Subcutaneous adipose tissue (tissue), 4 donors: ENCODE measurements around the gene COA8. TPM values are rescaled to one million over a fixed set of nuclear protein-coding genes. Genes with fewer than 3 reads are reported as not detected.

ENCODE experiments used
- total RNA-seq, 4 donors: library from RNA; depleted of rRNA; stranded (reverse); fragments of >200 nt; gene quantifications; one replicate each; pipeline ENCODE4 v1.1.0, GENCODE V29; 2016
- TF ChIP-seq, protein P1 (sequence below): fragments of 450-650 bp; IDR thresholded peaks from one replicate; pipeline ENCODE4 v1.5.1; 2016; ENCODE audit warnings: low read depth, mild to moderate bottlenecking, control low read depth, antibody characterized with exemption, moderate library complexity

Gene COA8
- total RNA-seq, 4 donors from 2014 or later: 35.1 to 59.9 (median 49.2) TPM

DNA sequence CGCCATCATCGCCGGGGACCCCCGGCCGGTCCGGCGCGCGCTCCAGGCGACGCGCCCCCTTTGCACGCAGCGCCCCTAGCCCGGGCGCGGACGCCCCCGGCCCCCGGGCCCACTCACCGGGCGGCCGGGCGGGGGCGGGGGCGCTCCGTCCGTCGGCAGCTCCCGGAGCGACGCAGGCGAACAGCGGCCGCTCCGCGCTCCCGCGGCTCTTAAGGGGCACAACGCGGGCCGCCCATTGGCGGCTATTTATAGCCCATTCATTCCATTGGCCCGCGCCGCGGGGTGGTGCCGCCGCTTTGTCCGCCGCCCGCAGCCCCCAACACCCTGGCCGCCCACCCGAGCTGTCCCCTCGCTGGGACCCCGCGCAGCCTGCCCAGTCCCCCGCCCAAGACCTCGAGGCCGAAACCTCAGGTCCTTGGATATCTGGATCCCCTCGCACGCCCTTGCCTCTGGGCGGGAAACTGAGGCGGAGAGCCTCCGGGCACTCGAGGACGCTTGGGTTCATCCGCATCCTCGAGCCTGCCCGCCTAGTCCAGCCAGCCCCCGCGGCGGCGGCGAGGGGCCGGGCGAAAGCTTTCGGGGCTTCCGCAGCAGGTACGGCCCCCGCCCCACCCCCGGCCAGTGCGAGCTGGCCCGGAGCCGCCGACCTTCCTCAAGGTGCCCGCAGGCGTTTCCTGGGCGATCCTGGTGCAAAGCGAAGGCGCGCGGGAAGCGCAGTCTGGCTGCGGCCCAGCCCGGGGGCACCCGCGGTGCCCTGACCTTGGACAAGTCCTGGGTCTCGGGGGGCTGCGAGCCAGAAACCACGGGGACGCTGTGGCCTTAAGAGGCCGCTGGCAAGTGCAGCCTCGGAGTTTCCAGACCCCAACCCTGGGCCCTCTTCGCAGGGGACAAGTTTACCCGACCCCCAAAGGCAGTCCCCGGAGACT is 39.8 kb upstream of the COA8 start, which contains the start of gene CKB:
Gene CKB, minus strand, starts transcription at position 182 of the 926 bp plus-strand sequence. CDS start 337 bp downstream, outside the sequence.
- TF ChIP-seq, protein P1, sequence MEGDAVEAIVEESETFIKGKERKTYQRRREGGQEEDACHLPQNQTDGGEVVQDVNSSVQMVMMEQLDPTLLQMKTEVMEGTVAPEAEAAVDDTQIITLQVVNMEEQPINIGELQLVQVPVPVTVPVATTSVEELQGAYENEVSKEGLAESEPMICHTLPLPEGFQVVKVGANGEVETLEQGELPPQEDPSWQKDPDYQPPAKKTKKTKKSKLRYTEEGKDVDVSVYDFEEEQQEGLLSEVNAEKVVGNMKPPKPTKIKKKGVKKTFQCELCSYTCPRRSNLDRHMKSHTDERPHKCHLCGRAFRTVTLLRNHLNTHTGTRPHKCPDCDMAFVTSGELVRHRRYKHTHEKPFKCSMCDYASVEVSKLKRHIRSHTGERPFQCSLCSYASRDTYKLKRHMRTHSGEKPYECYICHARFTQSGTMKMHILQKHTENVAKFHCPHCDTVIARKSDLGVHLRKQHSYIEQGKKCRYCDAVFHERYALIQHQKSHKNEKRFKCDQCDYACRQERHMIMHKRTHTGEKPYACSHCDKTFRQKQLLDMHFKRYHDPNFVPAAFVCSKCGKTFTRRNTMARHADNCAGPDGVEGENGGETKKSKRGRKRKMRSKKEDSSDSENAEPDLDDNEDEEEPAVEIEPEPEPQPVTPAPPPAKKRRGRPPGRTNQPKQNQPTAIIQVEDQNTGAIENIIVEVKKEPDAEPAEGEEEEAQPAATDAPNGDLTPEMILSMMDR: no peak

DNA sequence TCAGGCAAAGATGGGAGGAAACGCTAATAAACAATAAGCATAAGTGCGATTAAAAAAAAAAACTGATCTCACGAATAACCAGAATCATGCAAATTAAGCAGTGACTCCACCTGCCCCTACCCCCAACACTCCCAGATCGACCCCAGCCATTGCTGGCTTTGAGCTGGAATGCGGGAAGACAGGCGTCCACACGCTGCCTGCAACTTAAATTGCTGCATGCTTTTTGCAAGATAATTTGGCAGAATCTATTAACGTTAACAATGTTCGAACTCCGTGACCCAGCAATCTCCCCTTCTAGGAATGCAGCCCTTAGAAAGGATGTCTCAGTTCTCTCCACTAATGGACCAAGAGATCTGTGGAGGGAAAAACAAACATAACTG is 39.2 kb upstream of the COA8 start:
- TF ChIP-seq, protein P1: no peak

DNA sequence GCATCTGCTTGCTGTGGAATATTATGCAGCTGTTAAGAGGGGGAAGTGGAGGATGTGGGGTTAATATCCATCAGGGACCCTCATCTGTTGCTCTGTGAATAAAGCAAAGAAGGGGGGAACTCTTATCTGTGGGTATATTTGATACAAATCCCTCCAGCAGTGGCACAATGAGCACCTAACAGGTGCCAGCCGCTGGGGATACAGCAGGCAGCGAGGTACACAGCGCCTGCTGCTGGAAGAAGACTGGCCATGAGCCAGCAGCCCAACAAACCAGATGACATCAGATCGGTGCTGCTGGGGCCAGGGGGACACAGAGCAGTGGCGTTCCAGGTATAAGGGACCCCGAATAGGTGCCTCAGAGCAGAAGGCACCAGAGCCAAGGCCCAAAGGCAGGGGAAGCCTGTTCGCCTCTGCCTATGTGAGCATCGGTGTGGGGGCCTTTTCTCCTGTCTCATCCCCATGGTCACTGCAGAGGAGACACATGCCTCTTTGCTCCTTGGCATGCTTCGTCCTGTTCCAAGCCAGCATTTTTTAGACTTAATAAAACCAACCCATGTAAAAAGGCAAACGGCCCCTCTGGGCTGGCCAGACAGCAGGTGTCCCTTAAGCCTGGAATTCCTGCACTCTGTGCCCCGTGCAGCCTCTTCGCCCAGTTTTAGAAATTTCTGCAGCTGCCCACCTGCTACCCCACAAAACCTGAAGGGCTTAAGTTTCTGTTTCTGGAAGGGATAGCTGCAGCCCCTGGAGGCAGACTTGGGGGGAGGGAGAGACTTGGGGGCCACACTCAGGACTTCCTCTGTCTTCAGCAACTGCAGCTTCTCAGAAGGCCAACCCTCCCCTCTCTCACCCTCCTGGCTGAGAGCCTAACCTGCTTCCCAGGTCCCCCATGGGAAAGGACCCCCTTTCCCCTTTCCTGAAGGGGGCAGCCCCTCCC is 38.5 kb upstream of the COA8 start:
- TF ChIP-seq, protein P1: no peak

DNA sequence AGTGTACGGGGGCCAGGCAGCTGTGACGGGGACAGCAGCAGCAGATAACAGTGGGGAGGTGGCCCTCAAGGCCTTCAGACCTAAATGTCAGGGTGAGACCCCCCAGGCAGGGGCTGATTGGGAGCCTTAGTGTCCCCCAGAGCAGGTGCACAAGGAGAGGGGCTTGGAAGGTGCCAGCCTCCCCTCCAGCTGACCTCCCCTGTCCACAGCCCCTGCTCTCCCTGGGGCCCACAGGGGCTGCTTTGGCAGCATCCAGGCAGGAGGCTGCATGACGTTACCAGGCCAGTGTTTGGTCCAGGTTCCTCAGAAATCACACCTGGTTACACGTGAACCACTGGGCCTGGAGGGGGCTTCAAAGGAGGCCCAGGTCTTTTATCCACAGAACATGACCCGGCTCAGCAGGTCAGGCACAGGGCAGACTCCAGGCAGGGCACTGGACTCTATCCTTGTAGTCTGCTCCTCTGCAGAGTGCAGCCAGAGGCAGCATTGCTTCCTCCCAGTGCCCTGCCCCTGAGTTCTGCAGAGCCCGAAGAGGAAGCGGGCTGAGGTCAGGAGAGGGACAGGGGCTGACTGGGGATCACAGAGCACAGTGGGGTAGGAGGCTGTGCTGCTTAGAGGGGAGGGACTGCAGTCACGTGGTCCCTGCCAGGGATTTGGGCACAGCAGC is 36.4 kb upstream of the COA8 start:
- TF ChIP-seq, protein P1: no peak

- TF ChIP-seq, protein P1: no peak
These were observed 35.9 kb upstream of the COA8 start for GRCh38 chr14:103526914-103527248.

DNA sequence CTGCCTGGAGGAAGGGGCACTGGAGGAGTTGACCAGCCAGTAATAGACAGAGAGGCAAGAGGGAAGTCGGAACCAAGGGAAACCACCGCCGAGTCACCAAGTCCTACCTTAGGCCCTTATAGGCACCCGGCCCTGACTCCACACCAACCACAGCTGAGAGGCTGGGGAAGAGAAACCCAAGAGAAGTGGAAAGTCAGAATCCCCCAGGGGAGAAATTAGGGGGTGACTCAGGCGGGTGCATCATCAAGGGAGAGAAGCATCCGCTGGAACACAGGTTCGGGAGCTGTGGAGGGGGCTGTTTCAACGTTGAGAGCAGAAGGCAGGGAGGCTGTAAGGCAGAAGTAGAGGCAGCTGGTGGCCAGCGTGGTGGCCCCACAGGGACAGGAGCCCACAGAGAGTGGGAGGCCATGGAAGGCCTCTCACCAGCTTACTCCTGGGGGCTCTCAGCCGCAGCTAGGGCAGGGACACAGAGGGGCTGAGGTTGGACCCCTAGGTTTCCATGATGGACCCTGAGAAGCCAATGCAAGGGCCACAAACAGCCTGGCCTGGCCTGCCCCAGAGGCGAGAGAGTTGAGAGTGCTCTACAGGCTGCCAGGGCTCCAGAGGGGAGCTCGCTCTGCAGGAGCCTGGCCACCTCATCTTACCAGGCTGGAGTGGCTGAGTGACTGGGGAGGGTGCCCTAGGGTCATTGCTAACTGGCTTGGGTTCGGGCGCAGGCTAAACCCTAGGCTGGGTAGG is 35.2 kb upstream of the COA8 start:
- TF ChIP-seq, protein P1: no peak
